GM10266 (cell line): ENCODE results near the gene MT1E.

ENCODE experiments used
- DNase-seq: peaks from one replicate; pipeline ENCODE4 v3.0.0; 2012; ENCODE audit errors: extremely low spot score
- TF ChIP-seq, protein P1 (sequence below): IDR thresholded peaks from 2 replicates; pipeline ENCODE4 v1.5.1; 2012; ENCODE audit warnings: mild to moderate bottlenecking, low read depth; ENCODE audit not compliant: control insufficient read depth, insufficient read depth; ENCODE audit errors: missing control alignments

Gene MT1E

DNA sequence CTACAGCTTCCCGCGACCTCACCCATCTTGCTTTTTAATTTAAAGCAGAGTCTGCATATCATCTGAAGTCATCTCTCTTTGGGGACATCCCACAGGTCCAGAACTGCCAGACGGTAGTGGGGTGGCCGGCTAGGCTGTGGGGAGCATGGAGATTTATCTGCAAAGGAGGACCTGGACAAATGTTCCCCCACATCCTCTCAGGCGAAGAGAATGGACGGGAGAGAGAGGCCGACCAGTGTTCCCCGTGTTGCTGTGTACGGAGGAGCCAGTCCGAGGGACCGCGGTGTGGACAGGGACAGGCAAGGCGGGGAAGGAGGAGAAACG lies 6.2 kb downstream of the MT1E start:
- TF ChIP-seq, protein P1, sequence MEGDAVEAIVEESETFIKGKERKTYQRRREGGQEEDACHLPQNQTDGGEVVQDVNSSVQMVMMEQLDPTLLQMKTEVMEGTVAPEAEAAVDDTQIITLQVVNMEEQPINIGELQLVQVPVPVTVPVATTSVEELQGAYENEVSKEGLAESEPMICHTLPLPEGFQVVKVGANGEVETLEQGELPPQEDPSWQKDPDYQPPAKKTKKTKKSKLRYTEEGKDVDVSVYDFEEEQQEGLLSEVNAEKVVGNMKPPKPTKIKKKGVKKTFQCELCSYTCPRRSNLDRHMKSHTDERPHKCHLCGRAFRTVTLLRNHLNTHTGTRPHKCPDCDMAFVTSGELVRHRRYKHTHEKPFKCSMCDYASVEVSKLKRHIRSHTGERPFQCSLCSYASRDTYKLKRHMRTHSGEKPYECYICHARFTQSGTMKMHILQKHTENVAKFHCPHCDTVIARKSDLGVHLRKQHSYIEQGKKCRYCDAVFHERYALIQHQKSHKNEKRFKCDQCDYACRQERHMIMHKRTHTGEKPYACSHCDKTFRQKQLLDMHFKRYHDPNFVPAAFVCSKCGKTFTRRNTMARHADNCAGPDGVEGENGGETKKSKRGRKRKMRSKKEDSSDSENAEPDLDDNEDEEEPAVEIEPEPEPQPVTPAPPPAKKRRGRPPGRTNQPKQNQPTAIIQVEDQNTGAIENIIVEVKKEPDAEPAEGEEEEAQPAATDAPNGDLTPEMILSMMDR, result no peak

GRCh38 chr16:56632156-56632847 lies 6.7 kb downstream of the MT1E start, which contains the start of gene MT1M:
Gene MT1M, plus strand, starts transcription at chr16:56632659. Its CDS starts 73 bp downstream, at chr16:56632732.
- no peak for DNase-seq
- TF ChIP-seq, protein P1, result no peak

More for the DNA sequence above, 6.2 kb downstream of the MT1E start:
- no peak for DNase-seq

DNA sequence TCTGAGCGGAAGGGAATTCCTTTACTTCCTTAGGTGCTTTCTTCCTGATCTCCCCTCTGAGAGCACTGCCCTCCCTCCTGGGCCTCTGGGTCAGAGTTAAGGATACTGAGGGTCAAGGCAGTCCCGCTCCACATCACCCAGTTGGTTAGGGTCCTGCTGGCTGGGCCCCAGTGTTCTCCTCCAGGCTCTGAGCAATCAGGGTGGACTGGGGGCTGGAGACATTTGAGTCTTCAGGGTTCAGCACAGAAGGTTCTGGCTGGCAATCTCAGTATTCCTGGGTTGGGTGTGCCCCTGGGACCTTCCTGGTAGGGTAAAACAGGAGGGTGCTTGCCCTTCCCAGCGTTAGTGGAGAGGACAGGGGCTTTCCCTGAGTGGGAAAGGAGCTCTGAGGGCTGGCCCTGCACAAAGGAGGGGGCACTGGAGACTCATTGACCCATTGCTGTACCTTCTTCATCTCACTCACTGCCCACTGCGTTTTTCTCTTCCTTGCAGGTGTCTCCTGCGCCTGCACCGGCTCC lies 7.3 kb downstream of the MT1E start:
- no peak for DNase-seq
- TF ChIP-seq, protein P1, result no peak

DNA sequence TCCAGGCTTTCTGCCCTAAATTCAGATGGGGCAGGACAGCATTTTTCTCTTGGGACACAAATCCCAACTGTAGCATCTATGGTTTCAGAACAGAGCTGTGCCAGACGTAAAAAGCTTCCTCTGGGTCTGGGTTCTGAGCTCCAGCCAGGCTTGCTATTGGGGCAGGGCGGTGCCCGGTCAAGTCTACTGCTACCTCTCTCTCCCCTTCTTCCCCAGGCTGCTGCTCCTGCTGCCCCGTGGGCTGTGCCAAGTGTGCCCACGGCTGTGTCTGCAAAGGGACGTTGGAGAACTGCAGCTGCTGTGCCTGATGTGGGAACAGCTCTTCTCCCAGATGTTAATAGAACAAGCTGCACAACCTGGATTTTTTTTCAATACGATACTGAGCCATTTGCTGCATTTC lies 8.0 kb downstream of the MT1E start:
- TF ChIP-seq, protein P1, result no peak

GRCh38 chr16:56634715-56635440 lies 9.3 kb downstream of the MT1E start:
- TF ChIP-seq, protein P1, result no peak
- no peak for DNase-seq

More for the DNA sequence above, 8.0 kb downstream of the MT1E start:
- no peak for DNase-seq

GRCh38 chr16:56635441-56635967 lies 9.9 kb downstream of the MT1E start:
- TF ChIP-seq, protein P1, result no peak
- no peak for DNase-seq
